ENCODE results near the gene HUS1B. TPM values are rescaled to one million over a fixed set of nuclear protein-coding genes. Genes with fewer than 3 reads are reported as not detected.

The HUS1B gene
- total and polyA plus RNA-seq, 2 donors (not counting 3 experiments of a cell fraction or from before 2014, with no cell fraction given): 0.25 to 1.2 TPM

- CTCF ChIA-PET: no interaction called here
- Histone ChIP-seq H3K9me1 (replicated peaks; ENCODE audit: control insufficient read depth, extremely low read depth, insufficient read depth, low read length) (no peaks in the 10 kb centered on the region), H4K20me1 (replicated peaks; ENCODE audit: control insufficient read depth, extremely low read depth, insufficient read depth, low read length) (peaks cover 2% of the 10 kb centered on the region), H3K27me3 (ENCODE audit: control insufficient read depth in 2 of 2, insufficient read depth in 2 of 2, low read length in 2 of 2) (no peaks in the 10 kb centered on the region), H3K36me3 (ENCODE audit: control insufficient read depth in 2 of 2, extremely low read depth in 1 of 2, insufficient read depth in 2 of 2, low read length in 2 of 2) (no peaks in the 10 kb centered on the region), H3K9me3 (replicated peaks; ENCODE audit: control insufficient read depth, insufficient read depth, low read length) (no peaks in the 10 kb centered on the region), H3K4me1 (ENCODE audit: control insufficient read depth, extremely low read depth, insufficient read depth, low read length) (peaks cover 14% of the 10 kb centered on the region), H2AFZ (ENCODE audit: low read depth, low read length) (no peak overlapping the region), H3K27ac (ENCODE audit: insufficient read depth, low read depth, low read length) (no peak overlapping the region), H3K9ac (replicated peaks; ENCODE audit: extremely low read depth, insufficient read depth, low read length) (no peak overlapping the region), H3K4me3 (replicated peaks in 1 of 3; ENCODE audit: insufficient read depth in 1 of 3, low read depth in 1 of 3, low read length in 3 of 3) (no peak overlapping the region), H3K79me2 (ENCODE audit: control insufficient read depth, insufficient read depth, low read length) (peaks cover 66% of the 10 kb centered on the region), H3K4me2 (ENCODE audit: insufficient read depth, low read length) (no peak overlapping the region)
- dilution Hi-C loops (cut with MboI; ENCODE audit: extremely low pct_ligation_motif_present, low sequenced_read_pairs) (no loop called here), intact Hi-C loops (cut with micrococcal nuclease) (no loop called here)
- no TSS peak for BruUV-seq (replicated peaks)
- DNase-seq (ENCODE audit: low read depth, low spot score) (no peak), FAIRE-seq (no peak)
- no peak for TF ChIP-seq MYC (IDR thresholded peaks at IDR 0.05; ENCODE audit: low read depth, low read length)
- TF ChIP-seq POLR2A (IDR thresholded peaks at IDR 0.05; ENCODE audit: low read depth, low read length): no peak
- TF ChIP-seq CTCF (IDR thresholded peaks at IDR 0.05; ENCODE audit: extremely low read depth in 1 of 2, insufficient read depth in 1 of 2, low read depth in 1 of 2, low read length in 2 of 2): no peak
- no peak for TF ChIP-seq GATA2 (IDR thresholded peaks at IDR 0.05; ENCODE audit: insufficient read depth, insufficient read length, low read depth, low read length)
- TF ChIP-seq EZH2 (IDR thresholded peaks at IDR 0.05; ENCODE audit: borderline replicate concordance, low read depth, low read length, severe bottlenecking): no peak
- TF ChIP-seq JUN (IDR thresholded peaks at IDR 0.05; ENCODE audit: borderline replicate concordance, insufficient read depth, insufficient read length, low read depth): no peak
- TF ChIP-seq FOS (IDR thresholded peaks at IDR 0.05; ENCODE audit: borderline replicate concordance, insufficient read depth, low read length): no peak
- TF ChIP-seq POLR2AphosphoS5 (IDR thresholded peaks at IDR 0.05; ENCODE audit: insufficient read depth, low read depth, low read length): no peak
- no peak for TF ChIP-seq MAX (IDR thresholded peaks at IDR 0.05; ENCODE audit: insufficient read depth, insufficient read length)
- POLR2A ChIA-PET: no interaction called here
Measured at GRCh38 chr6:677919-678318, 21.0 kb upstream of the HUS1B start.

All from endothelial cell of umbilical vein (primary cell).